GM23338 (cell line): Measurements from ENCODE around the gene RNF121. TPM values are rescaled to one million over a fixed set of nuclear protein-coding genes. Genes with fewer than 3 reads are reported as not detected.

ENCODE experiments used
- ATAC-seq: fragments of 200-7000 bp; cut with Tn5 transposase; 3 replicates; pipeline ENCODE4 v1.9.1; 2020
- DNase-seq: peaks from one replicate; pipeline ENCODE4 v3.0.0-alpha.2; 2015; ENCODE audit warnings: low spot score
- H2AFZ ChIP-seq: fragments of 200-600 bp; sonication (generic); 2 replicates; pipeline ENCODE4 v1.8.0; 2016; ENCODE audit warnings: antibody characterized with exemption, mild to moderate bottlenecking, moderate library complexity
- H3F3A ChIP-seq: fragments of 200-600 bp; sonication (generic); replicated peaks from 2 replicates; pipeline ENCODE4 v1.8.0; 2017; ENCODE audit warnings: antibody characterized with exemption, mixed run types, low read depth
- H3K27ac ChIP-seq: fragments of 200-600 bp; sonication (generic); 2 replicates; pipeline ENCODE4 v1.6.1; 2016; ENCODE audit warnings: low read depth
- H3K27me3 ChIP-seq: fragments of 200-600 bp; sonication (generic); 2 replicates; pipeline ENCODE4 v1.8.0; 2016; ENCODE audit warnings: mild to moderate bottlenecking, mixed run types, moderate library complexity; ENCODE audit not compliant: insufficient read depth
- H3K36me3 ChIP-seq: fragments of 200-600 bp; sonication (generic); 2 replicates; pipeline ENCODE4 v1.8.0; 2016; ENCODE audit warnings: mild to moderate bottlenecking; ENCODE audit not compliant: insufficient read depth
- H3K4me1 ChIP-seq: fragments of 200-600 bp; sonication (generic); 2 replicates; pipeline ENCODE4 v1.8.0; 2016; ENCODE audit warnings: mild to moderate bottlenecking, moderate library complexity; ENCODE audit not compliant: insufficient read depth
- H3K4me2 ChIP-seq: fragments of 200-600 bp; sonication (generic); 2 replicates; pipeline ENCODE4 v1.7.1; 2017; ENCODE audit warnings: mixed run types
- H3K4me3 ChIP-seq: fragments of 200-600 bp; sonication (generic); 2 replicates; pipeline ENCODE4 v1.6.1; 2016; ENCODE audit warnings: mixed run types
- H3K79me2 ChIP-seq: fragments of 200-600 bp; sonication (generic); replicated peaks from 2 replicates; pipeline ENCODE4 v1.8.0; 2017; ENCODE audit warnings: mild to moderate bottlenecking; ENCODE audit not compliant: insufficient read depth
- H3K9me2 ChIP-seq: fragments of 200-600 bp; sonication (generic); 2 replicates; pipeline ENCODE4 v1.8.0; 2017; ENCODE audit not compliant: insufficient read depth
- H4K20me1 ChIP-seq: fragments of 200-600 bp; sonication (generic); replicated peaks from 2 replicates; pipeline ENCODE4 v1.8.0; 2017; ENCODE audit warnings: mild to moderate bottlenecking; ENCODE audit not compliant: insufficient read depth
- H3K27ac Mint-ChIP-seq: 2 replicates; pipeline ENCODE4 v1.8.0; 2020; ENCODE audit warnings: inconsistent platforms, mild to moderate bottlenecking, moderate library complexity, mixed read lengths
- H3K27me3 Mint-ChIP-seq: 3 replicates; pipeline ENCODE4 v1.8.0; 2022; ENCODE audit warnings: low read depth, mild to moderate bottlenecking, moderate library complexity, mixed read lengths, inconsistent platforms; ENCODE audit not compliant: insufficient read depth, poor library complexity
- H3K36me3 Mint-ChIP-seq: 3 replicates; pipeline ENCODE4 v1.8.0; 2021; ENCODE audit warnings: low read depth, mild to moderate bottlenecking, inconsistent platforms, moderate library complexity, mixed read lengths
- H3K4me1 Mint-ChIP-seq: 3 replicates; pipeline ENCODE4 v1.8.0; 2020; ENCODE audit warnings: mild to moderate bottlenecking, inconsistent platforms, mixed read lengths
- H3K4me3 Mint-ChIP-seq: 3 replicates; pipeline ENCODE4 v1.8.0; 2021; ENCODE audit warnings: moderate library complexity, mild to moderate bottlenecking, inconsistent platforms, mixed read lengths
- H3K9me3 Mint-ChIP-seq: 3 replicates; pipeline ENCODE4 v1.8.0; 2020; ENCODE audit warnings: moderate library complexity, mild to moderate bottlenecking, inconsistent platforms, mixed read lengths
- CREB1 ChIP-seq: fragments of 250-450 bp; sonication (Bioruptor Pico); IDR thresholded peaks from 2 replicates; pipeline ENCODE4 v1.5.0; 2020; ENCODE audit warnings: low read depth, mild to moderate bottlenecking, moderate library complexity
- ETS1 ChIP-seq: IDR thresholded peaks from 2 replicates; pipeline ENCODE4 v1.6.1; 2016; ENCODE audit warnings: antibody characterized with exemption
- EZH2 ChIP-seq: fragments of 200-600 bp; sonication (generic); IDR thresholded peaks from one replicate; pipeline ENCODE4 v1.8.0; 2017; ENCODE audit warnings: antibody characterized with exemption, mild to moderate bottlenecking, low read depth; ENCODE audit not compliant: unreplicated experiment
- EZH2phosphoT487 ChIP-seq: fragments of 200-600 bp; sonication (generic); IDR thresholded peaks from one replicate; pipeline ENCODE4 v1.8.1; 2018; ENCODE audit warnings: antibody characterized with exemption; ENCODE audit not compliant: unreplicated experiment
- JUNB ChIP-seq: IDR thresholded peaks from one replicate; pipeline ENCODE4 v1.6.1; 2016; ENCODE audit warnings: antibody characterized with exemption; ENCODE audit not compliant: unreplicated experiment
- NANOG ChIP-seq: IDR thresholded peaks from 2 replicates; pipeline ENCODE4 v1.6.1; 2016; ENCODE audit warnings: antibody characterized with exemption, borderline replicate concordance
- POLR2AphosphoS5 ChIP-seq: IDR thresholded peaks from 2 replicates; pipeline ENCODE4 v1.6.1; 2016; ENCODE audit warnings: antibody characterized with exemption, low read depth
- REST ChIP-seq: IDR thresholded peaks from one replicate; pipeline ENCODE4 v1.6.1; 2018; ENCODE audit warnings: antibody characterized with exemption; ENCODE audit not compliant: unreplicated experiment
- STAT1 ChIP-seq: IDR thresholded peaks from one replicate; pipeline ENCODE4 v1.6.1; 2016; ENCODE audit warnings: antibody characterized with exemption; ENCODE audit not compliant: unreplicated experiment
- ZNF114 ChIP-seq: fragments of 250-450 bp; sonication (Bioruptor Pico); IDR thresholded peaks from 2 replicates; pipeline ENCODE4 v1.5.0; 2020; ENCODE audit warnings: mild to moderate bottlenecking, moderate library complexity
- ZNF331 ChIP-seq: fragments of 250-450 bp; sonication (Bioruptor Pico); IDR thresholded peaks from 2 replicates; pipeline ENCODE4 v1.5.0; 2020; ENCODE audit warnings: low read depth, mild to moderate bottlenecking, moderate library complexity
- polyA plus RNA-seq: library from polyadenylated mRNA; unstranded; fragments of >200 nt; fragmentation: Nextera tagmentation; extraction: Ambion mirVana; gene quantifications from 2 replicates; pipeline ENCODE4 v1.2.1, GENCODE V29; 2016
- total RNA-seq: library from RNA; depleted of rRNA; stranded (reverse); fragments of >200 nt; shearing (Covaris generic); gene quantifications from 2 replicates; pipeline ENCODE4 v1.2.3, GENCODE V29; 2014
- TF ChIP-seq, protein P1 (sequence below), 2 experiments: fragments of 200-600 bp in 1 of 2; sonication (generic) in 1 of 2; conservative IDR thresholded peaks; 2 replicates each; pipeline versions ENCODE4 v1.5.1 to v1.6.1; 2016 to 2017; ENCODE audit warnings: antibody characterized with exemption in 2 of 2, low read depth in 2 of 2, mild to moderate bottlenecking in 2 of 2, moderate library complexity in 1 of 2
- TF ChIP-seq, protein P2 (sequence below): fragments of 250-450 bp; sonication (Bioruptor Pico); IDR thresholded peaks from 2 replicates; pipeline ENCODE4 v1.5.0; 2020; ENCODE audit warnings: mild to moderate bottlenecking, moderate library complexity

RNF121 gene
- total and polyA plus RNA-seq, 2 experiments from 2014 or later, result 7.8 to 37.7 TPM

GRCh38 chr11:72037554-72038311 is 108.9 kb downstream of the RNF121 start:
- no peak overlapping the region for H2AFZ ChIP-seq
- DNase-seq, result no peak
- peaks cover 20% of the 10 kb centered on the region for H3K36me3 Mint-ChIP-seq
- H3K4me2 ChIP-seq, result no peak overlapping the region
- TF ChIP-seq ZNF114 (CRISPR knock-in tag) (no peak), POLR2AphosphoS5 (no peak), EZH2phosphoT487 (no peak), NANOG (no peak), JUNB (no peak), REST (no peak), CREB1 (CRISPR knock-in tag) (no peak), ETS1 (no peak), STAT1 (no peak), ZNF331 (no peak), EZH2 (no peak)
- TF ChIP-seq, protein P1, sequence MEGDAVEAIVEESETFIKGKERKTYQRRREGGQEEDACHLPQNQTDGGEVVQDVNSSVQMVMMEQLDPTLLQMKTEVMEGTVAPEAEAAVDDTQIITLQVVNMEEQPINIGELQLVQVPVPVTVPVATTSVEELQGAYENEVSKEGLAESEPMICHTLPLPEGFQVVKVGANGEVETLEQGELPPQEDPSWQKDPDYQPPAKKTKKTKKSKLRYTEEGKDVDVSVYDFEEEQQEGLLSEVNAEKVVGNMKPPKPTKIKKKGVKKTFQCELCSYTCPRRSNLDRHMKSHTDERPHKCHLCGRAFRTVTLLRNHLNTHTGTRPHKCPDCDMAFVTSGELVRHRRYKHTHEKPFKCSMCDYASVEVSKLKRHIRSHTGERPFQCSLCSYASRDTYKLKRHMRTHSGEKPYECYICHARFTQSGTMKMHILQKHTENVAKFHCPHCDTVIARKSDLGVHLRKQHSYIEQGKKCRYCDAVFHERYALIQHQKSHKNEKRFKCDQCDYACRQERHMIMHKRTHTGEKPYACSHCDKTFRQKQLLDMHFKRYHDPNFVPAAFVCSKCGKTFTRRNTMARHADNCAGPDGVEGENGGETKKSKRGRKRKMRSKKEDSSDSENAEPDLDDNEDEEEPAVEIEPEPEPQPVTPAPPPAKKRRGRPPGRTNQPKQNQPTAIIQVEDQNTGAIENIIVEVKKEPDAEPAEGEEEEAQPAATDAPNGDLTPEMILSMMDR (conservative IDR thresholded peaks at IDR 0.05; ENCODE audit: low read depth in 2 of 2), result no peak
- TF ChIP-seq, protein P2, sequence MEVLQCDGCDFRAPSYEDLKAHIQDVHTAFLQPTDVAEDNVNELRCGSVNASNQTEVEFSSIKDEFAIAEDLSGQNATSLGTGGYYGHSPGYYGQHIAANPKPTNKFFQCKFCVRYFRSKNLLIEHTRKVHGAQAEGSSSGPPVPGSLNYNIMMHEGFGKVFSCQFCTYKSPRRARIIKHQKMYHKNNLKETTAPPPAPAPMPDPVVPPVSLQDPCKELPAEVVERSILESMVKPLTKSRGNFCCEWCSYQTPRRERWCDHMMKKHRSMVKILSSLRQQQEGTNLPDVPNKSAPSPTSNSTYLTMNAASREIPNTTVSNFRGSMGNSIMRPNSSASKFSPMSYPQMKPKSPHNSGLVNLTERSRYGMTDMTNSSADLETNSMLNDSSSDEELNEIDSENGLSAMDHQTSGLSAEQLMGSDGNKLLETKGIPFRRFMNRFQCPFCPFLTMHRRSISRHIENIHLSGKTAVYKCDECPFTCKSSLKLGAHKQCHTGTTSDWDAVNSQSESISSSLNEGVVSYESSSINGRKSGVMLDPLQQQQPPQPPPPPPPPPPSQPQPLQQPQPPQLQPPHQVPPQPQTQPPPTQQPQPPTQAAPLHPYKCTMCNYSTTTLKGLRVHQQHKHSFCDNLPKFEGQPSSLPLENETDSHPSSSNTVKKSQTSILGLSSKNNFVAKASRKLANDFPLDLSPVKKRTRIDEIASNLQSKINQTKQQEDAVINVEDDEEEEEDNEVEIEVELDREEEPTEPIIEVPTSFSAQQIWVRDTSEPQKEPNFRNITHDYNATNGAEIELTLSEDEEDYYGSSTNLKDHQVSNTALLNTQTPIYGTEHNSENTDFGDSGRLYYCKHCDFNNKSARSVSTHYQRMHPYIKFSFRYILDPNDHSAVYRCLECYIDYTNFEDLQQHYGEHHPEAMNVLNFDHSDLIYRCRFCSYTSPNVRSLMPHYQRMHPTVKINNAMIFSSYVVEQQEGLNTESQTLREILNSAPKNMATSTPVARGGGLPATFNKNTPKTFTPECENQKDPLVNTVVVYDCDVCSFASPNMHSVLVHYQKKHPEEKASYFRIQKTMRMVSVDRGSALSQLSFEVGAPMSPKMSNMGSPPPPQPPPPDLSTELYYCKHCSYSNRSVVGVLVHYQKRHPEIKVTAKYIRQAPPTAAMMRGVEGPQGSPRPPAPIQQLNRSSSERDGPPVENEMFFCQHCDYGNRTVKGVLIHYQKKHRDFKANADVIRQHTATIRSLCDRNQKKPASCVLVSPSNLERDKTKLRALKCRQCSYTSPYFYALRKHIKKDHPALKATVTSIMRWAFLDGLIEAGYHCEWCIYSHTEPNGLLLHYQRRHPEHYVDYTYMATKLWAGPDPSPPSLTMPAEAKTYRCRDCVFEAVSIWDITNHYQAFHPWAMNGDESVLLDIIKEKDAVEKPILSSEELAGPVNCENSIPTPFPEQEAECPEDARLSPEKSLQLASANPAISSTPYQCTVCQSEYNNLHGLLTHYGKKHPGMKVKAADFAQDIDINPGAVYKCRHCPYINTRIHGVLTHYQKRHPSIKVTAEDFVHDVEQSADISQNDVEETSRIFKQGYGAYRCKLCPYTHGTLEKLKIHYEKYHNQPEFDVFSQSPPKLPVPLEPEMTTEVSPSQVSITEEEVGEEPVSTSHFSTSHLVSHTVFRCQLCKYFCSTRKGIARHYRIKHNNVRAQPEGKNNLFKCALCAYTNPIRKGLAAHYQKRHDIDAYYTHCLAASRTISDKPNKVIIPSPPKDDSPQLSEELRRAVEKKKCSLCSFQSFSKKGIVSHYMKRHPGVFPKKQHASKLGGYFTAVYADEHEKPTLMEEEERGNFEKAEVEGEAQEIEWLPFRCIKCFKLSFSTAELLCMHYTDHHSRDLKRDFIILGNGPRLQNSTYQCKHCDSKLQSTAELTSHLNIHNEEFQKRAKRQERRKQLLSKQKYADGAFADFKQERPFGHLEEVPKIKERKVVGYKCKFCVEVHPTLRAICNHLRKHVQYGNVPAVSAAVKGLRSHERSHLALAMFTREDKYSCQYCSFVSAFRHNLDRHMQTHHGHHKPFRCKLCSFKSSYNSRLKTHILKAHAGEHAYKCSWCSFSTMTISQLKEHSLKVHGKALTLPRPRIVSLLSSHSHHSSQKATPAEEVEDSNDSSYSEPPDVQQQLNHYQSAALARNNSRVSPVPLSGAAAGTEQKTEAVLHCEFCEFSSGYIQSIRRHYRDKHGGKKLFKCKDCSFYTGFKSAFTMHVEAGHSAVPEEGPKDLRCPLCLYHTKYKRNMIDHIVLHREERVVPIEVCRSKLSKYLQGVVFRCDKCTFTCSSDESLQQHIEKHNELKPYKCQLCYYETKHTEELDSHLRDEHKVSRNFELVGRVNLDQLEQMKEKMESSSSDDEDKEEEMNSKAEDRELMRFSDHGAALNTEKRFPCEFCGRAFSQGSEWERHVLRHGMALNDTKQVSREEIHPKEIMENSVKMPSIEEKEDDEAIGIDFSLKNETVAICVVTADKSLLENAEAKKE (CRISPR knock-in tag), result no peak
- H4K20me1 ChIP-seq, result peaks cover 7% of the 10 kb centered on the region; the same call in 1 of the 2 replicates
- H3K9me2 ChIP-seq, result no peaks in the 10 kb centered on the region
- peaks cover 7% of the 10 kb centered on the region for H3K4me1 Mint-ChIP-seq
- H3K79me2 ChIP-seq, result peaks cover 71% of the 10 kb centered on the region
- no peaks in the 10 kb centered on the region for H3K9me3 Mint-ChIP-seq
- H3K27ac Mint-ChIP-seq, result no peak overlapping the region; the same call in 1 of the 2 replicates
- H3K27me3 ChIP-seq, result no peaks in the 10 kb centered on the region
- H3F3A ChIP-seq, result peaks cover 5% of the 10 kb centered on the region
- no peak overlapping the region for H3K4me3 ChIP-seq
- no peak overlapping the region; the same call in 1 of the 2 replicates for H3K27ac ChIP-seq
- no peak for ATAC-seq
- H3K27me3 Mint-ChIP-seq, result peaks cover 3% of the 10 kb centered on the region
- no peaks in the 10 kb centered on the region; the same call in none of the 2 replicates for H3K36me3 ChIP-seq
- H3K4me3 Mint-ChIP-seq, result no peak overlapping the region
- peaks cover 40% of the 10 kb centered on the region for H3K4me1 ChIP-seq
